HG02798 (cell line): Measurements from ENCODE around the gene AGMO.

Source experiments
- ATAC-seq: cut with Tn5 transposase; IDR thresholded peaks from one replicate; pipeline ENCODE4 v1.9.1; 2021; ENCODE audit warnings: mild to moderate bottlenecking; ENCODE audit not compliant: unreplicated experiment, poor library complexity

The AGMO gene

GRCh38 chr7:15403751-15404150, 158.1 kb downstream of the AGMO start:
- no peak for ATAC-seq

GRCh38 chr7:15403315-15403714, 158.5 kb downstream of the AGMO start:
- no peak for ATAC-seq

- no peak for ATAC-seq
Observed at GRCh38 chr7:15402436-15403136, 159.2 kb downstream of the AGMO start.

- no peak for ATAC-seq
Observed at GRCh38 chr7:15400440-15400839, 161.4 kb downstream of the AGMO start.

GRCh38 chr7:15399441-15399840, 162.4 kb downstream of the AGMO start:
- ATAC-seq: no peak

GRCh38 chr7:15397922-15398760, 163.7 kb downstream of the AGMO start:
- ATAC-seq: no peak

GRCh38 chr7:15397159-15397550, 164.7 kb downstream of the AGMO start:
- no peak for ATAC-seq

GRCh38 chr7:15396210-15397158, 165.3 kb downstream of the AGMO start:
- ATAC-seq: no peak

- ATAC-seq: no peak
Observed at GRCh38 chr7:15389073-15389472, 172.7 kb downstream of the AGMO start.

GRCh38 chr7:15378494-15379145, 183.2 kb downstream of the AGMO start:
- no peak for ATAC-seq

- no peak for ATAC-seq
Observed at GRCh38 chr7:15376600-15376999, 185.2 kb downstream of the AGMO start.

- no peak for ATAC-seq
Observed at GRCh38 chr7:15370441-15370840, 191.4 kb downstream of the AGMO start.

- ATAC-seq: no peak
Observed at GRCh38 chr7:15368653-15369052, 193.2 kb downstream of the AGMO start.

GRCh38 chr7:15367897-15368296, 193.9 kb downstream of the AGMO start:
- ATAC-seq: no peak

GRCh38 chr7:15358112-15358511, 203.7 kb downstream of the AGMO start:
- ATAC-seq: no peak

GRCh38 chr7:15352421-15353206, 209.2 kb downstream of the AGMO start:
- ATAC-seq: no peak

- no peak for ATAC-seq
Observed at GRCh38 chr7:15345216-15345615, 216.6 kb downstream of the AGMO start.

GRCh38 chr7:15341817-15342216, 220.0 kb downstream of the AGMO start:
- ATAC-seq: no peak

GRCh38 chr7:15336146-15336545, 225.7 kb downstream of the AGMO start:
- ATAC-seq: no peak
